ENCODE results near the gene TBL1X.

DNA sequence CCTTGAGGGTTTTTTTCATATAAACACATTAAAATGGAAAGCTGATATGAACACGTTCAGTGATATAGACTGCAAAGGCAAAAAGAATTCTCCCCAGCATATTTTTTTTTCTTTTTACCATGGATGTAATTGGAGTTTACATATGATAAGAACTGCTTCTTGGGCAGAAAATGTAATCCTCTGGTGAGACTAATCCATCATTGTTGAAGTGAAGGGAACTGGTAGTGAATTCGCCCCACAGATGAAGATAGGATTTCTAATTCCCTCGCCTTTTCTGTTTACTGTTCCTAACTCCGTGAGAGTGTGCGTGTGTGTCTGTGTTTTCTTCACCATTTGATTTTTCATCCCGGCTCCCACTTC lies 211.9 kb downstream of the TBL1X start:
- TF ChIP-seq, protein P1, sequence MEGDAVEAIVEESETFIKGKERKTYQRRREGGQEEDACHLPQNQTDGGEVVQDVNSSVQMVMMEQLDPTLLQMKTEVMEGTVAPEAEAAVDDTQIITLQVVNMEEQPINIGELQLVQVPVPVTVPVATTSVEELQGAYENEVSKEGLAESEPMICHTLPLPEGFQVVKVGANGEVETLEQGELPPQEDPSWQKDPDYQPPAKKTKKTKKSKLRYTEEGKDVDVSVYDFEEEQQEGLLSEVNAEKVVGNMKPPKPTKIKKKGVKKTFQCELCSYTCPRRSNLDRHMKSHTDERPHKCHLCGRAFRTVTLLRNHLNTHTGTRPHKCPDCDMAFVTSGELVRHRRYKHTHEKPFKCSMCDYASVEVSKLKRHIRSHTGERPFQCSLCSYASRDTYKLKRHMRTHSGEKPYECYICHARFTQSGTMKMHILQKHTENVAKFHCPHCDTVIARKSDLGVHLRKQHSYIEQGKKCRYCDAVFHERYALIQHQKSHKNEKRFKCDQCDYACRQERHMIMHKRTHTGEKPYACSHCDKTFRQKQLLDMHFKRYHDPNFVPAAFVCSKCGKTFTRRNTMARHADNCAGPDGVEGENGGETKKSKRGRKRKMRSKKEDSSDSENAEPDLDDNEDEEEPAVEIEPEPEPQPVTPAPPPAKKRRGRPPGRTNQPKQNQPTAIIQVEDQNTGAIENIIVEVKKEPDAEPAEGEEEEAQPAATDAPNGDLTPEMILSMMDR (IDR thresholded peaks at IDR 0.05; ENCODE audit: low read depth, low read length): no peak
- no peak for TF ChIP-seq EZH2phosphoT487 (IDR thresholded peaks at IDR 0.05; ENCODE audit: low read depth)
